K562 (cell line): Measurements from ENCODE around the gene SPTBN2. TPM values are rescaled to one million over a fixed set of nuclear protein-coding genes. Genes with fewer than 3 reads are reported as not detected.

Experiments used
- BRCA1 ChIP-seq, 2 experiments: fragments of 450-650 bp in 1 of 2; sonication (generic) in 1 of 2; formaldehyde crosslinking in 1 of 2; IDR thresholded peaks; 2 replicates each; pipeline versions ENCODE4 v1.5.0 to v1.6.1; 2017 to 2020; ENCODE audit warnings: mild to moderate bottlenecking in 1 of 2, missing genetic modification reagents in 1 of 2
- KDM5B ChIP-seq: fragments of 200-600 bp; sonication (generic); IDR thresholded peaks from 2 replicates; pipeline ENCODE4 v1.6.1; 2012; ENCODE audit warnings: low read depth, mild to moderate bottlenecking, moderate library complexity, low read length, control low read depth, inconsistent platforms; ENCODE audit not compliant: insufficient replicate concordance
- KLF1 ChIP-seq: fragments of 450-650 bp; IDR thresholded peaks from 2 replicates; pipeline ENCODE4 v1.6.1; 2016; ENCODE audit warnings: missing genetic modification characterization, missing compliant biosample characterization
- KLF13 ChIP-seq: fragments of 450-650 bp; IDR thresholded peaks from 2 replicates; pipeline ENCODE4 v1.6.1; 2016; ENCODE audit warnings: missing genetic modification characterization, low read depth, mild to moderate bottlenecking, missing compliant biosample characterization, moderate library complexity, borderline replicate concordance
- MGA ChIP-seq: fragments of 450-650 bp; IDR thresholded peaks from 2 replicates; pipeline ENCODE4 v1.6.1; 2016; ENCODE audit warnings: mild to moderate bottlenecking, moderate library complexity
- MNT ChIP-seq, 2 experiments: fragments of 450-650 bp; conservative IDR thresholded peaks; 2 replicates each; pipeline ENCODE4 v1.6.1; 2017; ENCODE audit warnings: mild to moderate bottlenecking in 2 of 2, moderate library complexity in 2 of 2
- NONO ChIP-seq, 2 experiments: fragments of 200-400 bp in 1 of 2; fragments of 450-650 bp in 1 of 2; formaldehyde crosslinking in 1 of 2; IDR thresholded peaks; 2 replicates each; pipeline ENCODE4 v1.6.1; 2017; ENCODE audit warnings: low read depth in 2 of 2, mild to moderate bottlenecking in 2 of 2, moderate library complexity in 2 of 2, low read length in 1 of 2
- NR2C2 ChIP-seq, 2 experiments: fragments of 200-800 bp in 1 of 2; sonication (Bioruptor generic) in 1 of 2; sonication (generic) in 1 of 2; formaldehyde crosslinking in 1 of 2; IDR thresholded peaks; 2 replicates each; pipeline versions ENCODE4 v1.6.1 to v1.8.0; 2016 to 2022; ENCODE audit warnings: mild to moderate bottlenecking in 1 of 2, missing compliant biosample characterization in 1 of 2, missing genetic modification characterization in 1 of 2, missing genetic modification reagents in 1 of 2
- PHF8 ChIP-seq: fragments of 200-600 bp; sonication (generic); IDR thresholded peaks from 2 replicates; pipeline ENCODE4 v1.6.1; 2012; ENCODE audit warnings: mixed run types, mild to moderate bottlenecking, inconsistent platforms, low read length, moderate library complexity, borderline replicate concordance
- TAF9B ChIP-seq: fragments of 450-650 bp; IDR thresholded peaks from 2 replicates; pipeline ENCODE4 v1.6.1; 2018; ENCODE audit warnings: mild to moderate bottlenecking; ENCODE audit not compliant: partially characterized antibody
- ZFP36 ChIP-seq: fragments of 150-350 bp; IDR thresholded peaks from 2 replicates; pipeline ENCODE4 v1.6.1; 2018; ENCODE audit warnings: low read length, low read depth; ENCODE audit not compliant: partially characterized antibody
- polyA plus RNA-seq, 8 experiments: library from polyadenylated mRNA; depleted of rRNA in 4 of 8; stranded (reverse) in 5 of 8; unstranded in 3 of 8; fragments of >200 nt; fragmentation: Nextera tagmentation in 2 of 8; fragmentation: Illumina TruSeq in 1 of 8; extraction: Ambion mirVana in 2 of 8; extraction: Trizol in 1 of 8; gene quantifications; 2 replicates each; pipeline versions ENCODE4 v1.2.1 to v1.2.3, GENCODE V29; 2011 to 2014; ENCODE audit warnings: inconsistent platforms in 1 of 8, missing spikeins in 1 of 8
- total RNA-seq, 7 experiments: library from RNA; depleted of rRNA in 6 of 7; stranded (reverse); fragments of >200 nt in 6 of 7; fragmentation: Illumina TruSeq in 2 of 7; extraction: Trizol in 2 of 7; gene quantifications; 2 replicates each; pipeline versions ENCODE4 v1.2.1 to v1.2.3, GENCODE V29; 2011 to 2021; ENCODE audit warnings: low replicate concordance in 1 of 7

SPTBN2 gene
- total and polyA plus RNA-seq, 9 of the 15 experiments (the other 6 are each of a cell fraction or from before 2014, with no cell fraction given) = 0.38 to 56.5 (median 19.7) TPM

DNA sequence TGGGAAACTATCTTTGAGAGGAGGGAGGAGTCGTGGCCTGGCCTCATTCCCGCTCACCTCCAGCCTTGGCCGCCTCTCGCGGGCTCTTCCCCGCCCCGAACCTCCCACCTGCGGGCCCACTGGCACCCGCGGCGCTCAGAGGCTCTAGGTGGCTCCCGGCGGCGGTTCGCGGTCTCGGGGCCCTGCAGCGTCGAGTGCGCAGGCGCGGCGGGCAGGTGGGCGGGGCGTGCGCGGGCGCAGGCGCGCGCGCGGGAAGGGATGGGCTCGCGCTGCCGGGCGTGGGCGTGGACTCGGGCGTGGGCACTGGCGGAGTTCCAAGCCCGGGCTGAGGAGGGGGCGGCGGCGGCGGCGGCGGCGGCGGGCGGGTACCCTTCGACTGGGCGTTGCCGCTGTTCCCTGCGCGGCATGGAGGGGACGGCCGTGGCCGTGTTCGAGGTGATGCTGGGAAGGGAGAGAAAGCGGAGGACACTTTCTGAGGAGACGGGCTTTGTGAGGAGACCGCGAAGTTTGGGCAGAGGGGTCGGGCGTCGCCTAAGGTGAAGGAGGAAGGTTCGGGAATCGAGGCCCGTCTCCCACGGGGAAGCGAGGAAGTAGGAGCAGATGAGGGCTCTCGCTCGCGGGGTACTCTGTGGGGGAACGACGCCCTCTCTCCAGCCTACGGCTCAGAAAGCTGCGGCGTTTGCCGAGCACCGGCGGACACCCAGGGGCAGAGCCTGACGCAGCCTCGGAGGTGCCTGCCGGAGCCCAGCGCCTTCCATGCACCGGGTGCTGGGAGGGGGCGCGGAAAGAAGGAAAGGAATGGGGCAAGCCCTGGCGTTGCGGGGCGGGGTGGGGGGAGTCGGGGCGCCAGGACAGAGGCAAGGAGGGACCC, 15.7 kb upstream of the SPTBN2 start (continued):
- TF ChIP-seq MGA (peak; percentile 54), KLF13 (tag) (0 out of 2 replicates have a peak, but pooled peaks have one; percentile 39), MNT (conservative IDR thresholded peaks at IDR 0.05) (0 out of 4 replicates have a peak, but pooled peaks of 1 of the 2 experiments have one; percentile 22), NR2C2 (CRISPR knock-in tag; IDR thresholded peaks at IDR 0.05) (peak; percentile 36; the same call in 1 of the 2 replicates), NR2C2 (tag; IDR thresholded peaks at IDR 0.05) (no peak), BRCA1 (IDR thresholded peaks at IDR 0.05) (no peak), BRCA1 (CRISPR knock-in tag; IDR thresholded peaks at IDR 0.05) (0 out of 2 replicates have a peak, but pooled peaks have one; percentile 64), TAF9B (no peak), KLF1 (peak; percentile 30; the same call in 1 of the 2 replicates), KDM5B (peak; percentile 84), ZFP36 (peak; percentile 37), PHF8 (peak; percentile 97; the same call in 1 of the 2 replicates), NONO (IDR thresholded peaks at IDR 0.05; ENCODE audit: low read depth in 2 of 2, low read length in 1 of 2) (peak; percentile 20 to 56; a peak in 1 of 4 replicates)
